ENCODE measurements around the gene OTOF. TPM values are rescaled to one million over a fixed set of nuclear protein-coding genes. Genes with fewer than 3 reads are reported as not detected.

The OTOF gene
- total and polyA plus RNA-seq, 2 of the 13 experiments (the other 11 are each of a cell fraction or from before 2014, with no cell fraction given) = 0.04 TPM; not detected in 1

DNA sequence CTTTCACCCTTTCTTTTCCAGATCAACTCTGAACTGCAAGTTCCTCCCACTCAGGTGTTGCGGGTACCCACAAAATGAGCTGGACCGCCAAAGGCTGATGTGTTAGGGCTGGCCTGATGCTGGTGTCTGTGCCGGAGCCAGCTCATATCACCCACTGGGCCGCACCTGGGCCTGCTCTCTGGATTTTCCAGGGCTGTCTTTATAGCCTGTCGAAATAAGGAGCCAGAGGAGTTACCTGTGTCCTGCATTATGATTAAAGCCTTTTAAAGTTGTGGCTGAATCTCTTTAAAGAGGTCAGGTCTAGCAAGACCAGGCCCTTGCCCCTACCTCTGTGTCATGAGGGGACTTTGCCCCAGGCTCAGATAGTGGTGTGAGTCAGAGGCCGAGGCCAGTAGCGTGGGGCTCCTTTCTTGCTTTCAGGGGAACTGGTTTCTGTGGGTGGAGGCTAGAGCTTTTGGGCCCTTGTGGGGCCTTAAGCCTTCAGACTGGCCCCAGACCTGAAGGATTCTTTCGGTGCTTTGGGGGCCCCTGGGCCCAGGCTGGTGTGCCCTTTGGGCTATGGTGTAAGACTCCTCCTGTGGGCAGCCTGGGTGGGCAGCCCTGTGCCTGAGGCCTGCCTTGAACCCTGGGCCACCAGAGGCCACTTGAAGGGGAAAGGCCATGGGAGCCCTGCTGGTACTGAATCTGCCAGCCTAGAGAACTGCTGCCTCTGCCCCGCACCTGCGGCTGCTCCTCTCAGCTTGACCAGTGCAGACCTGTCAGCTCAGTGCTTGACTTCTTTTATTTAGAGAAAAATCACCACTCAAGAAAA is 21.3 kb downstream of the OTOF start (continued):
- TF ChIP-seq, protein P1, sequence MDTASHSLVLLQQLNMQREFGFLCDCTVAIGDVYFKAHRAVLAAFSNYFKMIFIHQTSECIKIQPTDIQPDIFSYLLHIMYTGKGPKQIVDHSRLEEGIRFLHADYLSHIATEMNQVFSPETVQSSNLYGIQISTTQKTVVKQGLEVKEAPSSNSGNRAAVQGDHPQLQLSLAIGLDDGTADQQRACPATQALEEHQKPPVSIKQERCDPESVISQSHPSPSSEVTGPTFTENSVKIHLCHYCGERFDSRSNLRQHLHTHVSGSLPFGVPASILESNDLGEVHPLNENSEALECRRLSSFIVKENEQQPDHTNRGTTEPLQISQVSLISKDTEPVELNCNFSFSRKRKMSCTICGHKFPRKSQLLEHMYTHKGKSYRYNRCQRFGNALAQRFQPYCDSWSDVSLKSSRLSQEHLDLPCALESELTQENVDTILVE (CRISPR knock-in tag; IDR thresholded peaks at IDR 0.05) = 0 out of 2 replicates have a peak, but pooled peaks have one; percentile 25
- TF ChIP-seq SAP130 (CRISPR knock-in tag; IDR thresholded peaks at IDR 0.05; ENCODE audit: low read depth) (peak; percentile 64), BRD4 (CRISPR knock-in tag; IDR thresholded peaks at IDR 0.05) (0 out of 2 replicates have a peak, but pooled peaks have one; percentile 14), PITX1 (CRISPR knock-in tag; IDR thresholded peaks at IDR 0.05) (peak; percentile 21; the same call in 1 of the 2 replicates), KLF11 (CRISPR knock-in tag; IDR thresholded peaks at IDR 0.05) (no peak), HNRNPLL (IDR thresholded peaks at IDR 0.05; ENCODE audit: low read depth, low read length, poor library complexity, severe bottlenecking) (peak; percentile 32), ZNF501 (CRISPR knock-in tag; IDR thresholded peaks at IDR 0.05) (peak; percentile 63), DNMT3B (CRISPR knock-in tag; conservative IDR thresholded peaks at IDR 0.05) (0 out of 2 replicates have a peak, but pooled peaks have one; percentile 55), ZIK1 (CRISPR knock-in tag; IDR thresholded peaks at IDR 0.05; ENCODE audit: borderline replicate concordance, low read depth) (0 out of 2 replicates have a peak, but pooled peaks have one; percentile 41)
- TF ChIP-seq, protein P2, sequence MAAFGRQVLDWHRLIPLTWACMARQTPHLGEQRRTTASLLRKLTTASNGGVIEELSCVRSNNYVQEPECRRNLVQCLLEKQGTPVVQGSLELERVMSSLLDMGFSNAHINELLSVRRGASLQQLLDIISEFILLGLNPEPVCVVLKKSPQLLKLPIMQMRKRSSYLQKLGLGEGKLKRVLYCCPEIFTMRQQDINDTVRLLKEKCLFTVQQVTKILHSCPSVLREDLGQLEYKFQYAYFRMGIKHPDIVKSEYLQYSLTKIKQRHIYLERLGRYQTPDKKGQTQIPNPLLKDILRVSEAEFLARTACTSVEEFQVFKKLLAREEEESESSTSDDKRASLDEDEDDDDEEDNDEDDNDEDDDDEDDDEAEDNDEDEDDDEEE (CRISPR knock-in tag; IDR thresholded peaks at IDR 0.05) = 0 out of 2 replicates have a peak, but pooled peaks have one; percentile 9
- TF ChIP-seq, protein P3, sequence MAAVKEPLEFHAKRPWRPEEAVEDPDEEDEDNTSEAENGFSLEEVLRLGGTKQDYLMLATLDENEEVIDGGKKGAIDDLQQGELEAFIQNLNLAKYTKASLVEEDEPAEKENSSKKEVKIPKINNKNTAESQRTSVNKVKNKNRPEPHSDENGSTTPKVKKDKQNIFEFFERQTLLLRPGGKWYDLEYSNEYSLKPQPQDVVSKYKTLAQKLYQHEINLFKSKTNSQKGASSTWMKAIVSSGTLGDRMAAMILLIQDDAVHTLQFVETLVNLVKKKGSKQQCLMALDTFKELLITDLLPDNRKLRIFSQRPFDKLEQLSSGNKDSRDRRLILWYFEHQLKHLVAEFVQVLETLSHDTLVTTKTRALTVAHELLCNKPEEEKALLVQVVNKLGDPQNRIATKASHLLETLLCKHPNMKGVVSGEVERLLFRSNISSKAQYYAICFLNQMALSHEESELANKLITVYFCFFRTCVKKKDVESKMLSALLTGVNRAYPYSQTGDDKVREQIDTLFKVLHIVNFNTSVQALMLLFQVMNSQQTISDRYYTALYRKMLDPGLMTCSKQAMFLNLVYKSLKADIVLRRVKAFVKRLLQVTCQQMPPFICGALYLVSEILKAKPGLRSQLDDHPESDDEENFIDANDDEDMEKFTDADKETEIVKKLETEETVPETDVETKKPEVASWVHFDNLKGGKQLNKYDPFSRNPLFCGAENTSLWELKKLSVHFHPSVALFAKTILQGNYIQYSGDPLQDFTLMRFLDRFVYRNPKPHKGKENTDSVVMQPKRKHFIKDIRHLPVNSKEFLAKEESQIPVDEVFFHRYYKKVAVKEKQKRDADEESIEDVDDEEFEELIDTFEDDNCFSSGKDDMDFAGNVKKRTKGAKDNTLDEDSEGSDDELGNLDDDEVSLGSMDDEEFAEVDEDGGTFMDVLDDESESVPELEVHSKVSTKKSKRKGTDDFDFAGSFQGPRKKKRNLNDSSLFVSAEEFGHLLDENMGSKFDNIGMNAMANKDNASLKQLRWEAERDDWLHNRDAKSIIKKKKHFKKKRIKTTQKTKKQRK (IDR thresholded peaks at IDR 0.05; ENCODE audit: low read length) = no peak
- TF ChIP-seq, protein P4, sequence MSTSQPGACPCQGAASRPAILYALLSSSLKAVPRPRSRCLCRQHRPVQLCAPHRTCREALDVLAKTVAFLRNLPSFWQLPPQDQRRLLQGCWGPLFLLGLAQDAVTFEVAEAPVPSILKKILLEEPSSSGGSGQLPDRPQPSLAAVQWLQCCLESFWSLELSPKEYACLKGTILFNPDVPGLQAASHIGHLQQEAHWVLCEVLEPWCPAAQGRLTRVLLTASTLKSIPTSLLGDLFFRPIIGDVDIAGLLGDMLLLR (CRISPR knock-in tag; IDR thresholded peaks at IDR 0.05) = no peak
- TF ChIP-seq, protein P5, sequence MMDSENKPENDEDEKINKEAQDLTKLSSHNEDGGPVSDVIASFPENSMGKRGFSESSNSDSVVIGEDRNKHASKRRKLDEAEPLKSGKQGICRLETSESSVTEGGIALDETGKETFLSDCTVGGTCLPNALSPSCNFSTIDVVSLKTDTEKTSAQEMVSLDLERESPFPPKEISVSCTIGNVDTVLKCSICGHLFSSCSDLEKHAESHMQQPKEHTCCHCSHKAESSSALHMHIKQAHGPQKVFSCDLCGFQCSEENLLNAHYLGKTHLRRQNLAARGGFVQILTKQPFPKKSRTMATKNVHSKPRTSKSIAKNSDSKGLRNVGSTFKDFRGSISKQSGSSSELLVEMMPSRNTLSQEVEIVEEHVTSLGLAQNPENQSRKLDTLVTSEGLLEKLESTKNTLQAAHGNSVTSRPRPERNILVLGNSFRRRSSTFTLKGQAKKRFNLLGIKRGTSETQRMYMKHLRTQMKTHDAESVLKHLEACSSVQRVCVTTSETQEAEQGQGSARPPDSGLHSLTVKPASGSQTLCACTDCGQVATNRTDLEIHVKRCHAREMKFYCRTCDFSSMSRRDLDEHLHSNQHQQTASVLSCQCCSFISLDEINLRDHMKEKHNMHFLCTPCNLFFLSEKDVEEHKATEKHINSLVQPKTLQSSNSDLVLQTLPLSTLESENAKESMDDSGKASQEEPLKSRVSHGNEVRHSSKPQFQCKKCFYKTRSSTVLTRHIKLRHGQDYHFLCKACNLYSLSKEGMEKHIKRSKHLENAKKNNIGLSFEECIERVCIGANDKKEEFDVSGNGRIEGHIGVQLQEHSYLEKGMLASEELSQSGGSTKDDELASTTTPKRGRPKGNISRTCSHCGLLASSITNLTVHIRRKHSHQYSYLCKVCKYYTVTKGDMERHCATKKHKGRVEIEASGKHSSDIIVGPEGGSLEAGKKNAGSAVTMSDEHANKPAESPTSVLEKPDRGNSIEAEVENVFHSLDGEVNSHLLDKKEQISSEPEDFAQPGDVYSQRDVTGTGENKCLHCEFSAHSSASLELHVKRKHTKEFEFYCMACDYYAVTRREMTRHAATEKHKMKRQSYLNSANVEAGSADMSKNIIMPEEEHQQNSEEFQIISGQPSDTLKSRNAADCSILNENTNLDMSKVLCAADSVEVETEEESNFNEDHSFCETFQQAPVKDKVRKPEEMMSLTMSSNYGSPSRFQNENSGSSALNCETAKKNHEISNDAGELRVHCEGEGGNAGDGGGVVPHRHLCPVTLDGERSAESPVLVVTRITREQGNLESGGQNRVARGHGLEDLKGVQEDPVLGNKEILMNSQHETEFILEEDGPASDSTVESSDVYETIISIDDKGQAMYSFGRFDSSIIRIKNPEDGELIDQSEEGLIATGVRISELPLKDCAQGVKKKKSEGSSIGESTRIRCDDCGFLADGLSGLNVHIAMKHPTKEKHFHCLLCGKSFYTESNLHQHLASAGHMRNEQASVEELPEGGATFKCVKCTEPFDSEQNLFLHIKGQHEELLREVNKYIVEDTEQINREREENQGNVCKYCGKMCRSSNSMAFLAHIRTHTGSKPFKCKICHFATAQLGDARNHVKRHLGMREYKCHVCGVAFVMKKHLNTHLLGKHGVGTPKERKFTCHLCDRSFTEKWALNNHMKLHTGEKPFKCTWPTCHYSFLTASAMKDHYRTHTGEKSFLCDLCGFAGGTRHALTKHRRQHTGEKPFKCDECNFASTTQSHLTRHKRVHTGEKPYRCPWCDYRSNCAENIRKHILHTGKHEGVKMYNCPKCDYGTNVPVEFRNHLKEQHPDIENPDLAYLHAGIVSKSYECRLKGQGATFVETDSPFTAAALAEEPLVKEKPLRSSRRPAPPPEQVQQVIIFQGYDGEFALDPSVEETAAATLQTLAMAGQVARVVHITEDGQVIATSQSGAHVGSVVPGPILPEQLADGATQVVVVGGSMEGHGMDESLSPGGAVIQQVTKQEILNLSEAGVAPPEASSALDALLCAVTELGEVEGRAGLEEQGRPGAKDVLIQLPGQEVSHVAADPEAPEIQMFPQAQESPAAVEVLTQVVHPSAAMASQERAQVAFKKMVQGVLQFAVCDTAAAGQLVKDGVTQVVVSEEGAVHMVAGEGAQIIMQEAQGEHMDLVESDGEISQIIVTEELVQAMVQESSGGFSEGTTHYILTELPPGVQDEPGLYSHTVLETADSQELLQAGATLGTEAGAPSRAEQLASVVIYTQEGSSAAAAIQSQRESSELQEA (CRISPR knock-in tag; IDR thresholded peaks at IDR 0.05; ENCODE audit: not compliant biosample characterization) = peak; percentile 22

Data from HepG2 (cell line).